DND-41 (cell line): Measurements from ENCODE around the gene CALML3.

Experiments used
- CTCF ChIP-seq: IDR thresholded peaks from 2 replicates; pipeline ENCODE4 v1.5.1; 2012; ENCODE audit warnings: borderline replicate concordance, low read length, moderate library complexity, mild to moderate bottlenecking; ENCODE audit not compliant: poor library complexity, severe bottlenecking; ENCODE audit errors: extremely low read depth
- EZH2 ChIP-seq: IDR thresholded peaks from 3 replicates; pipeline ENCODE4 v1.6.1; 2012; ENCODE audit warnings: borderline replicate concordance, low read depth, mild to moderate bottlenecking, moderate library complexity, low read length, inconsistent platforms; ENCODE audit not compliant: severe bottlenecking

DNA sequence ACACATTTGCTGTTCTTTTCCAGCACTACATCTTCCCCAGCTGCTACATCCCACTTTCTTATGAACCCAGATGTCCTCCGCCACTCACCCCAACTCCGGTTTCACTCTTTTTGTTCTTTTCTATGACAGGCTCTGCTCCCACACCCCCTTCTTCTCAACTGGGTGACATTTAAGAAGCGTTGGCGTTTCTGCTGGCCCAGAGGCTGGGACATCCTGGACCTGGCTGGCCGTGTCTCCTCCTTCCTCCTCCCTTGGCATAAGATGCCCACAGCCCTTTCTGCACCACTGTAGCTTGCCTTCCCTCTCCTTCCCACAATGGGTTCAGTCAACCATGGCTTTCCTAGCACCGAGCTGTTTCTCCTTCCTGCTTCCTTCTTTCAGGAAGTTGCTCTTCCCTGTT is 16.0 kb upstream of the CALML3 start:
- TF ChIP-seq CTCF, result no peak
- TF ChIP-seq EZH2, result no peak
